ENCODE results near the gene FBXL22. TPM values are rescaled to one million over a fixed set of nuclear protein-coding genes. Genes with fewer than 3 reads are reported as not detected.

Gene FBXL22
- total and polyA plus RNA-seq, 2 donors (not counting 1 experiment from before 2014, with no cell fraction given), result 0.30 to 2.5 TPM

DNA sequence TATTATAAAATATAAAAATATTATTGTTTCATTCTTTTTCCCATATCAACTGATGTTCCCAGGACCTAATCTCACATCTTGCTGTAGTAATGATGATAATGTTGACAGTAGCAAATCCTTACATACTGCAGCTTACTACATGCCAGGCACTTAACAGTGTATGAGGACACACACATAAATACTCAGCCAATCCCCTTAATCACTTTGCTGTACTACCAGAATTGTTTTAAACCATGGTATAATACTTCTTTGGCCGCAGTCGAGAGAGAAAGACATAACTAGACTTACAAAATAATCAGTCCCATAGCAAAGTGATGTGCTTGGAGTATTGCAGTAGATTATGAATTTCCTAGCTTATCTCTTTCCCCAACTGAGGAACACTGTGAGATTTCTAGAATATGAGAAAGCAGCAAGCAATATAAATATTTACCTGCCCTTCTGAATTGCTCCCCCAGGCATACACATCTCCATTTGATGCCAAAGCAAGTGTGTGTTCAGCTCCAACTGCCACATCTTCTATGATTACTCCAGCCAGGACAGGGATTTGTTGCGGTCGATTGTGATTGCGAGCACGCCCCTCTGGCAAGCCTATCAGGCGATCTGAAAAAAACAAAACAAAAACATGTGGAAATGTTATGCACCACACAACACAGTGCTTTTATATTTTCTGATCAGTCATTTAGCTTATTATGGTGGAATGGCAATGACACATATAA is 33.0 kb downstream of the FBXL22 start:
- ATAC-seq (ENCODE audit: low read depth), result no peak
- no peak overlapping the region for H3K27ac Mint-ChIP-seq

GRCh38 chr15:63633312-63633711 is 36.1 kb downstream of the FBXL22 start:
- DNase-seq (no peak), ATAC-seq (ENCODE audit: low read depth) (no peak)
- no peak for TF ChIP-seq EZH2 (IDR thresholded peaks at IDR 0.05; ENCODE audit: borderline replicate concordance, insufficient read depth, low read depth, low read length, poor library complexity, severe bottlenecking)
- TF ChIP-seq, protein P1, sequence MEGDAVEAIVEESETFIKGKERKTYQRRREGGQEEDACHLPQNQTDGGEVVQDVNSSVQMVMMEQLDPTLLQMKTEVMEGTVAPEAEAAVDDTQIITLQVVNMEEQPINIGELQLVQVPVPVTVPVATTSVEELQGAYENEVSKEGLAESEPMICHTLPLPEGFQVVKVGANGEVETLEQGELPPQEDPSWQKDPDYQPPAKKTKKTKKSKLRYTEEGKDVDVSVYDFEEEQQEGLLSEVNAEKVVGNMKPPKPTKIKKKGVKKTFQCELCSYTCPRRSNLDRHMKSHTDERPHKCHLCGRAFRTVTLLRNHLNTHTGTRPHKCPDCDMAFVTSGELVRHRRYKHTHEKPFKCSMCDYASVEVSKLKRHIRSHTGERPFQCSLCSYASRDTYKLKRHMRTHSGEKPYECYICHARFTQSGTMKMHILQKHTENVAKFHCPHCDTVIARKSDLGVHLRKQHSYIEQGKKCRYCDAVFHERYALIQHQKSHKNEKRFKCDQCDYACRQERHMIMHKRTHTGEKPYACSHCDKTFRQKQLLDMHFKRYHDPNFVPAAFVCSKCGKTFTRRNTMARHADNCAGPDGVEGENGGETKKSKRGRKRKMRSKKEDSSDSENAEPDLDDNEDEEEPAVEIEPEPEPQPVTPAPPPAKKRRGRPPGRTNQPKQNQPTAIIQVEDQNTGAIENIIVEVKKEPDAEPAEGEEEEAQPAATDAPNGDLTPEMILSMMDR (IDR thresholded peaks at IDR 0.05), result no peak
- H3K27me3 ChIP-seq (replicated peaks in 1 of 4; ENCODE audit: control extremely low read depth in 1 of 4, control insufficient read depth in 3 of 4, insufficient read depth in 4 of 4, low read length in 3 of 4), result no peaks in the 10 kb centered on the region
- no peaks in the 10 kb centered on the region for H3K4me1 Mint-ChIP-seq
- no peak overlapping the region for H3K4me2 ChIP-seq (replicated peaks; ENCODE audit: low read depth, low read length, poor library complexity, severe bottlenecking)
- H3K9me3 ChIP-seq (ENCODE audit: control extremely low read depth in 1 of 3, control insufficient read depth in 2 of 3, insufficient read depth in 1 of 3, low read length in 2 of 3), result no peaks in the 10 kb centered on the region
- no peak overlapping the region for H2AFZ ChIP-seq (ENCODE audit: insufficient read depth, low read depth, low read length, poor library complexity, severe bottlenecking)
- no CpG with 5 or more reads among the region's 2 CpGs for WGBS (ENCODE audit: insufficient coverage)
- no peak overlapping the region for H3K27ac ChIP-seq (ENCODE audit: low read length in 2 of 2)
- no peaks in the 10 kb centered on the region for H3K27me3 Mint-ChIP-seq
- no peak overlapping the region for H3K27ac Mint-ChIP-seq
- intact Hi-C loops (cut with micrococcal nuclease), result no loop called here
- H3K9ac ChIP-seq (ENCODE audit: low read length), result no peak overlapping the region
- ChIA-PET POLR2A (no interaction called here), CTCF (interaction anchor here (0.7 to 1.3 kb wide), 2 partner anchors 167 to 434 kb away, joined by 3 to 5 read pairs; no protein-coding TSS in a partner anchor)
- H3K9me3 Mint-ChIP-seq (ENCODE audit: insufficient read depth), result no peaks in the 10 kb centered on the region
- H3K79me2 ChIP-seq (ENCODE audit: control insufficient read depth, insufficient read depth, low read length), result no peaks in the 10 kb centered on the region
- no peak overlapping the region for H3K4me3 ChIP-seq (ENCODE audit: control extremely low read depth in 1 of 5, extremely low read depth in 1 of 5, insufficient read depth in 1 of 5, low read depth in 2 of 5, low read length in 4 of 5)
- H4K20me1 ChIP-seq (ENCODE audit: control insufficient read depth, insufficient read depth, low read length, poor library complexity, severe bottlenecking), result no peaks in the 10 kb centered on the region
- H3K36me3 ChIP-seq (replicated peaks in 1 of 2; ENCODE audit: control extremely low read depth in 1 of 2, control insufficient read depth in 1 of 2, extremely low read depth in 1 of 2, insufficient read depth in 2 of 2, low read length in 1 of 2), result peaks cover 13 to 77% of the 10 kb centered on the region in 2 experiments
- peaks cover 0 to 3% of the 10 kb centered on the region in 2 donors for H3K4me1 ChIP-seq (ENCODE audit: control insufficient read depth in 2 of 2, insufficient read depth in 2 of 2, low read length in 2 of 2)
- no peak overlapping the region for H3K4me3 Mint-ChIP-seq

More for the DNA sequence above, 33.0 kb downstream of the FBXL22 start:
- Histone ChIP-seq H3K79me2 (ENCODE audit: control insufficient read depth, insufficient read depth, low read length) (no peaks in the 10 kb centered on the region), H3K9me3 (ENCODE audit: control extremely low read depth in 1 of 3, control insufficient read depth in 2 of 3, insufficient read depth in 1 of 3, low read length in 2 of 3) (no peaks in the 10 kb centered on the region), H4K20me1 (ENCODE audit: control insufficient read depth, insufficient read depth, low read length, poor library complexity, severe bottlenecking) (no peaks in the 10 kb centered on the region), H3K9ac (ENCODE audit: low read length) (no peak overlapping the region), H2AFZ (ENCODE audit: insufficient read depth, low read depth, low read length, poor library complexity, severe bottlenecking) (no peak overlapping the region), H3K27me3 (replicated peaks in 1 of 4; ENCODE audit: control extremely low read depth in 1 of 4, control insufficient read depth in 3 of 4, insufficient read depth in 4 of 4, low read length in 3 of 4) (no peaks in the 10 kb centered on the region), H3K4me3 (ENCODE audit: control extremely low read depth in 1 of 5, extremely low read depth in 1 of 5, insufficient read depth in 1 of 5, low read depth in 2 of 5, low read length in 4 of 5) (no peak overlapping the region), H3K27ac (ENCODE audit: low read length in 2 of 2) (no peak overlapping the region), H3K4me1 (ENCODE audit: control insufficient read depth in 2 of 2, insufficient read depth in 2 of 2, low read length in 2 of 2) (peaks cover 5 to 7% of the 10 kb centered on the region in 2 donors), H3K4me2 (replicated peaks; ENCODE audit: low read depth, low read length, poor library complexity, severe bottlenecking) (no peak overlapping the region), H3K36me3 (replicated peaks in 1 of 2; ENCODE audit: control extremely low read depth in 1 of 2, control insufficient read depth in 1 of 2, extremely low read depth in 1 of 2, insufficient read depth in 2 of 2, low read length in 1 of 2) (peaks cover 17 to 78% of the 10 kb centered on the region in 2 experiments)
- POLR2A ChIA-PET, result interaction anchor here (0.5 kb wide), 1 partner anchor 181 kb away, joined by 3 read pairs; no protein-coding TSS in a partner anchor
- TF ChIP-seq EZH2 (IDR thresholded peaks at IDR 0.05; ENCODE audit: borderline replicate concordance, insufficient read depth, low read depth, low read length, poor library complexity, severe bottlenecking), result no peak
- TF ChIP-seq, protein P1 (IDR thresholded peaks at IDR 0.05), result no peak
- H3K27me3 Mint-ChIP-seq, result no peaks in the 10 kb centered on the region
- H3K9me3 Mint-ChIP-seq (ENCODE audit: insufficient read depth), result no peaks in the 10 kb centered on the region
- DNase-seq, result no peak
- H3K4me1 Mint-ChIP-seq, result peaks cover 5% of the 10 kb centered on the region
- H3K4me3 Mint-ChIP-seq, result no peak overlapping the region
- CTCF ChIA-PET, result interaction anchor here (1.4 to 1.6 kb wide), 2 partner anchors 20 to 122 kb away, joined by 5 read pairs; no protein-coding TSS in a partner anchor
- 100% methylated on average over 2 of the region's 7 CpGs for WGBS (ENCODE audit: insufficient coverage)
- intact Hi-C loops (cut with micrococcal nuclease), result no loop called here
